Measurements from ENCODE around the gene F12.

The F12 gene

GRCh38 chr5:177442066-177442826 is 32.9 kb upstream of the F12 start:
- H3K27me3 ChIP-seq (ENCODE audit: insufficient read depth, low read length) = no peaks in the 10 kb centered on the region
- no peak overlapping the region for H3K4me3 ChIP-seq (ENCODE audit: low read length)
- H3K36me3 ChIP-seq (ENCODE audit: insufficient read depth, low read length) = peaks cover 19% of the 10 kb centered on the region
- peaks cover 24% of the 10 kb centered on the region for H3K4me1 ChIP-seq (ENCODE audit: insufficient read depth, low read length)
- H2AFZ ChIP-seq (ENCODE audit: low read depth, low read length) = no peak overlapping the region
- no peaks in the 10 kb centered on the region for H3K9me3 ChIP-seq (ENCODE audit: low read length)

DNA sequence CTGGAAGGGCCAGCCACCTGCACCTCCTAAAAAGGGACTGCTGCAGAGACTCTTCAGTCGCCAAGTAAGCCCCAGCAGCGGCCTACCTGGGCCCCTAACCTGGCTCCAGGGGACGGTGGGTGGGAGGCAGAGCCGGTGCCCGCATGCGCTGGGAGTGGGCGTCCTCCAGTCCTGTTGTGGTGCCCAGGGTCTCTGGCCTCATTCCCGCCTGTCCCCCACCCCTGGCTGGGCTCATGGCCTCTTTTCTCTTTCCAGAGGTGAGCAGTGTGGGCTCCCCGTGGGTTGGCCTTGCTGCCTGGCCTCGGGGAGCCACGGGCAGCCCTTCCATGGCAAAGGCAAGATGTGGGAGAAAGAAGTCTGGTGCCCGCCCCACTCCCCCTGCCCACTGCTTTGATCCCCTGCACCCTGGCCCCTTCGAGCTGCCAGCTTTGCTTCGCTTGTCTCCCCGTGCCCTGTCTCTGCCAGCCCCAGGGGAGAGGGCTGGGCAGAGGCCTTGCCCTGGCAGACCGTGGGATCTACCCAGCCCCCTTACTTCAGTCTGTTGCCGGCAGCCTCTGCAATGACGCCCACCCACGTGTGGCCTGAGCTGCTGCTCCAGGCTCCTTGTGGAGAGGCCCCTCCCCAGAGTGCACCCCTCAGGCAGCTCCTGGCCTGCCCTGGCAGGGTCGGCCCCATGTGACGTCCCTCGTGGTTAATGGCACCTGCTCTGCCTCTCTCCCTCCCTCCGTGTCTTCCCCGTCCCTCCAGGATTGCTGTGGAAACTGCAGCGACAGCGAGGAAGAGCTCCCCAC is 31.8 kb upstream of the F12 start:
- H3K27me3 ChIP-seq (ENCODE audit: insufficient read depth, low read length) = no peaks in the 10 kb centered on the region
- no peaks in the 10 kb centered on the region for H3K9me3 ChIP-seq (ENCODE audit: low read length)
- no peak overlapping the region for H3K4me3 ChIP-seq (ENCODE audit: low read length)
- H2AFZ ChIP-seq (ENCODE audit: low read depth, low read length) = no peak overlapping the region
- peaks cover 22% of the 10 kb centered on the region for H3K36me3 ChIP-seq (ENCODE audit: insufficient read depth, low read length)
- peaks cover 22% of the 10 kb centered on the region for H3K4me1 ChIP-seq (ENCODE audit: insufficient read depth, low read length)

GRCh38 chr5:177440211-177440989 is 31.0 kb upstream of the F12 start:
- Histone ChIP-seq H2AFZ (ENCODE audit: low read depth, low read length) (no peak overlapping the region), H3K4me1 (ENCODE audit: insufficient read depth, low read length) (peaks cover 14% of the 10 kb centered on the region), H3K9me3 (ENCODE audit: low read length) (no peaks in the 10 kb centered on the region), H3K36me3 (ENCODE audit: insufficient read depth, low read length) (peaks cover 28% of the 10 kb centered on the region), H3K4me3 (ENCODE audit: low read length) (no peak overlapping the region), H3K27me3 (ENCODE audit: insufficient read depth, low read length) (no peaks in the 10 kb centered on the region)

GRCh38 chr5:177439518-177440053 is 30.2 kb upstream of the F12 start:
- Histone ChIP-seq H3K4me3 (ENCODE audit: low read length) (no peak overlapping the region), H2AFZ (ENCODE audit: low read depth, low read length) (no peak overlapping the region), H3K36me3 (ENCODE audit: insufficient read depth, low read length) (peaks cover 32% of the 10 kb centered on the region), H3K4me1 (ENCODE audit: insufficient read depth, low read length) (peaks cover 6% of the 10 kb centered on the region), H3K9me3 (ENCODE audit: low read length) (no peaks in the 10 kb centered on the region), H3K27me3 (ENCODE audit: insufficient read depth, low read length) (no peaks in the 10 kb centered on the region)

DNA sequence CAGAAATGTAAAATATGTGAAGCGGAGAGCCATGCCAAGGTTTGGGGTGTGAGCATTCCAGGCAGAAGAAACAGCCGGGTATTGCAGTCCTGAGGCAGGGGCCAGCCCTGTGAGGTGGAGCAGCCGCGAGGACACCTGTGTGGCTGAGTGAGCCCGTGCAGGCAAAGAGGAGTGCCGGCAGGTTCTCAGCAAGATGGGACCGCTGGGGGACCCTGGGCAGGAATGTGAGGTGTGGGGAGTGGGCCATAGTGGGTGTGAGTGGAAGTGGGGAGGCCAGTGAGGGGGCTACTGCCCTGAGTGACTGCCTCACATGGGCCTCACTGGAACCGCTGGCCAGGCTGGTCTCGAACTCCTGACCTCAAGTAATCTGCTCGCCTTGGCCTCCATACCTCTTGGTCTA is 29.1 kb upstream of the F12 start:
- no peaks in the 10 kb centered on the region for H3K27me3 ChIP-seq (ENCODE audit: insufficient read depth, low read length)
- no peak overlapping the region for H3K4me3 ChIP-seq (ENCODE audit: low read length)
- H3K36me3 ChIP-seq (ENCODE audit: insufficient read depth, low read length) = peaks cover 43% of the 10 kb centered on the region
- no peak overlapping the region for H2AFZ ChIP-seq (ENCODE audit: low read depth, low read length)
- no peaks in the 10 kb centered on the region for H3K4me1 ChIP-seq (ENCODE audit: insufficient read depth, low read length)
- no peaks in the 10 kb centered on the region for H3K9me3 ChIP-seq (ENCODE audit: low read length)

GRCh38 chr5:177437623-177438022 is 28.3 kb upstream of the F12 start:
- H3K4me3 ChIP-seq (ENCODE audit: low read length) = no peak overlapping the region

GRCh38 chr5:177435847-177436536 is 26.6 kb upstream of the F12 start:
- H3K36me3 ChIP-seq (ENCODE audit: insufficient read depth, low read length) = peaks cover 58% of the 10 kb centered on the region
- no peak overlapping the region for H2AFZ ChIP-seq (ENCODE audit: low read depth, low read length)
- H3K9me3 ChIP-seq (ENCODE audit: low read length) = no peaks in the 10 kb centered on the region
- H3K4me1 ChIP-seq (ENCODE audit: insufficient read depth, low read length) = no peaks in the 10 kb centered on the region
- no peak overlapping the region for H3K4me3 ChIP-seq (ENCODE audit: low read length)
- H3K27me3 ChIP-seq (ENCODE audit: insufficient read depth, low read length) = no peaks in the 10 kb centered on the region

More at GRCh38 chr5:177437623-177438022, 28.3 kb upstream of the F12 start:
- no peaks in the 10 kb centered on the region for H3K27me3 ChIP-seq (ENCODE audit: insufficient read depth, low read length)
- no peak overlapping the region for H2AFZ ChIP-seq (ENCODE audit: low read depth, low read length)
- no peaks in the 10 kb centered on the region for H3K9me3 ChIP-seq (ENCODE audit: low read length)
- no peaks in the 10 kb centered on the region for H3K4me1 ChIP-seq (ENCODE audit: insufficient read depth, low read length)
- H3K36me3 ChIP-seq (ENCODE audit: insufficient read depth, low read length) = peaks cover 51% of the 10 kb centered on the region

DNA sequence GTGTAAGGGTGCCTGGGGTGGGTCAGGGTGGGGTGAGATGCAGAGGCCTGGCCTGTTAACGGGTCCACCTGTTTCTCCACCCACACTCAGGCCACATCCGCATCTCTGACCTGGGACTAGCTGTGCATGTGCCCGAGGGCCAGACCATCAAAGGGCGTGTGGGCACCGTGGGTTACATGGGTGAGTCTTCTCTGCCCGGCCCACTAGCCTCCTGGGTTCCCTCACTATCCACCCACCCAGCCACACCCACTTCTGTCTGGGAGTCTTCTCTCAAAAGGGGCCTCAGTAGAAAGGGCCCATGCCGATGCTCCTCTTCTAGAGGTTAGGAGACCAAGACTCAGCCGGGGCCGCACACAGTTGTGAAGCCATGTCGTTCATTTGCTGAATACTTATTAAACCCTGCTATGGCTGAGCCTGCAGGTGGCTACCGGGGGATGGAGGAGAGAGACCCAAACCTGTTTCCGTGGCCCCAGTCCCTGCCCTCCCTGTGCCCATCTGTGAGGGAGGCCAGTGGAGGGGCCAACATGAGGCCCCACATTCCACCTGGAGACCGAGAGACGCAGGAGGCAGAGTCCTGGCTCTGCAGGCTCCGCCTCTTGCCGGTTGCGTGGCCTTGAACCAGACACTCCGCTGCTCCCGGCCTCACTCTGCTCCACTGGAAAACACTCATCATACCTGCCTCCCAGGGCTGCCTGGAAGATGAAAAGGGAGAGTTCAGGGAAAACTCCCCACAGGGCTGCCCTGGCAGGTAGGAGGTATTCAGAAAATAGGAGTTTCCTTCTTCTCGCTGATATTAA is 25.8 kb upstream of the F12 start:
- Histone ChIP-seq H3K9me3 (ENCODE audit: low read length) (no peaks in the 10 kb centered on the region), H3K36me3 (ENCODE audit: insufficient read depth, low read length) (peaks cover 58% of the 10 kb centered on the region), H2AFZ (ENCODE audit: low read depth, low read length) (no peak overlapping the region), H3K4me1 (ENCODE audit: insufficient read depth, low read length) (no peaks in the 10 kb centered on the region), H3K4me3 (ENCODE audit: low read length) (no peak overlapping the region), H3K27me3 (ENCODE audit: insufficient read depth, low read length) (no peaks in the 10 kb centered on the region)

GRCh38 chr5:177434437-177434836 is 25.1 kb upstream of the F12 start:
- Histone ChIP-seq H3K9me3 (ENCODE audit: low read length) (no peaks in the 10 kb centered on the region), H3K4me3 (ENCODE audit: low read length) (no peak overlapping the region), H3K4me1 (ENCODE audit: insufficient read depth, low read length) (no peaks in the 10 kb centered on the region), H2AFZ (ENCODE audit: low read depth, low read length) (no peak overlapping the region), H3K36me3 (ENCODE audit: insufficient read depth, low read length) (peaks cover 58% of the 10 kb centered on the region), H3K27me3 (ENCODE audit: insufficient read depth, low read length) (no peaks in the 10 kb centered on the region)

DNA sequence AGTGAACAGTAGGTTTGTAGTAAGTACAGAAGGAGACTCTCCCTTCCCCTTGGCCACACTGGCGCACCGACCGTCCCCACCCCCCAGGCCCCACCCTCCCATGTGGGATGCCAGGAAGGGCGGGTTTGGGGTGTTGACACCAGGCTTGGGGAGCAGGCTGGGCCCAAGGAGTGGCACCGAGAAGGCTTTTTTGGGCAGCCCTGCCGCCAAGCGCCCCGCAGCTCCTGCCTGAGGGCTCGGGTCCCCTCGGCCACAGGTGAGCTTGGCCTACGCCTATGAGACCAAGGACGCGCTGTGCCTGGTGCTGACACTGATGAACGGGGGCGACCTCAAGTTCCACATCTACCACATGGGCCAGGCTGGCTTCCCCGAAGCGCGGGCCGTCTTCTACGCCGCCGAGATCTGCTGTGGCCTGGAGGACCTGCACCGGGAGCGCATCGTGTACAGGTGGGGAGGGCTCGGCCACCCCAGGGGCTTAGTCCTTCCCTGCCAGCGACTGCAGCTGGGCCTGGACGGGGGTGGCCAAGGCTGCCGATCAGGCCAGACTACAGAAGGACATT is 24.4 kb upstream of the F12 start:
- Histone ChIP-seq H2AFZ (ENCODE audit: low read depth, low read length) (no peak overlapping the region), H3K4me3 (ENCODE audit: low read length) (no peak overlapping the region), H3K4me1 (ENCODE audit: insufficient read depth, low read length) (no peaks in the 10 kb centered on the region), H3K9me3 (ENCODE audit: low read length) (no peaks in the 10 kb centered on the region), H3K36me3 (ENCODE audit: insufficient read depth, low read length) (peaks cover 56% of the 10 kb centered on the region), H3K27me3 (ENCODE audit: insufficient read depth, low read length) (no peaks in the 10 kb centered on the region)

DNA sequence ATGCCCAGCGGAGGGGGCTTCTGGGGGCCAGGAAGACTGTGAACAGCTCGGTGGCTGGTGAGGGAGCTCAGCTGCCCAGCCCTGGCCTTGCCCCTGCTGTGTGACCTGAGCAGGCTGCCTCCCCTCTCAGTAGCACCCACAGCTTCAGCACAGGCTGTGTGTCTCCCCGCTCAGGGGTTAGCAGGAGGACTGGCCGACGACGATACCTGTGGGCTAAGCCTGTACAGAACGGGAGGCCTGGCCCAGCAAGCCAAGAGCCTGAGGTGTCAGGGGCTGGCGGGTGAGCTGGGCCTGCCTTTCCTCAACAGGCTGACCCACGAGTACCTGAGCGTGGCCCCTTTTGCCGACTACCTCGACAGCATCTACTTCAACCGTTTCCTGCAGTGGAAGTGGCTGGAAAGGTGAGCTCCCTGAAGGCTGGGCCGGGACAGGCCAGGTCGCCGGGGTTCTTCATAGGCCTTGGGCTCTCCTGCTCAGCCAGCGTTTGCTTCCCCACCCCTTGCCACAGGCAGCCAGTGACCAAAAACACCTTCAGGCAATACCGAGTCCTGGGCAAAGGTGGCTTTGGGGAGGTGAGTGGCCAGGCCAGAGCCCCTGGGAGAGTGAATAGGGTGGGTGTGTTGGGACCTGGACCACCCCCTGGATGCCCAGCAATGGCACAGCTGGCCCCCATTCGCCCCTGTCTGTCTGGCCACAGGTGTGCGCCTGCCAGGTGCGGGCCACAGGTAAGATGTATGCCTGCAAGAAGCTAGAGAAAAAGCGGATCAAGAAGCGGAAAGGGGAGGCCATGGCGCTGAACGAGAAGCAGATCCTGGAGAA is 23.7 kb upstream of the F12 start:
- Histone ChIP-seq H2AFZ (ENCODE audit: low read depth, low read length) (no peak overlapping the region), H3K36me3 (ENCODE audit: insufficient read depth, low read length) (peaks cover 50% of the 10 kb centered on the region), H3K9me3 (ENCODE audit: low read length) (no peaks in the 10 kb centered on the region), H3K27me3 (ENCODE audit: insufficient read depth, low read length) (no peaks in the 10 kb centered on the region), H3K4me1 (ENCODE audit: insufficient read depth, low read length) (peaks cover 2% of the 10 kb centered on the region), H3K4me3 (ENCODE audit: low read length) (no peak overlapping the region)

Data from neuron (in vitro differentiated cells).